ENCODE results near the gene PRR12.

- TF ChIP-seq ZNF23 (tag by site-specific recombination; IDR thresholded peaks at IDR 0.05; ENCODE audit: borderline replicate concordance) (no peak), ZNF791 (tag by site-specific recombination; IDR thresholded peaks at IDR 0.05) (no peak)
These were observed 74.0 kb downstream of the PRR12 start for GRCh38 chr19:49665036-49665350.

Data from HEK293 (cell line).